HTR-8/SVneo (cell line): ENCODE data around the gene LYPD6B.

Experiments used
- DNase-seq: peaks from one replicate; pipeline ENCODE4 v3.0.0; 2011; ENCODE audit warnings: low spot score, mixed read lengths; ENCODE audit not compliant: insufficient read length
- FAIRE-seq: peaks from 2 replicates; lab custom pipeline; 2011; peaks lifted over from hg19 to GRCh38; lab: Jason Lieb, UNC

Gene LYPD6B

GRCh38 chr2:149101818-149102217, 63.3 kb downstream of the LYPD6B start:
- DNase-seq: no peak

GRCh38 chr2:149103081-149103620, 64.7 kb downstream of the LYPD6B start:
- DNase-seq: no peak
- FAIRE-seq: no peak

More at GRCh38 chr2:149101818-149102217, 63.3 kb downstream of the LYPD6B start:
- FAIRE-seq: no peak

- FAIRE-seq (no peak), DNase-seq (no peak)
Observed at GRCh38 chr2:149104221-149104620, 65.7 kb downstream of the LYPD6B start.

GRCh38 chr2:149112068-149112467, 73.6 kb downstream of the LYPD6B start:
- FAIRE-seq (no peak), DNase-seq (no peak)

GRCh38 chr2:149112713-149113112, 74.2 kb downstream of the LYPD6B start:
- DNase-seq: no peak
- FAIRE-seq: no peak

- DNase-seq (no peak), FAIRE-seq (no peak)
Observed at GRCh38 chr2:149115781-149116180, 77.3 kb downstream of the LYPD6B start.

- DNase-seq (no peak), FAIRE-seq (no peak)
Observed at GRCh38 chr2:149119368-149119767, 80.9 kb downstream of the LYPD6B start.

GRCh38 chr2:149122516-149122915, 84.0 kb downstream of the LYPD6B start:
- no peak for FAIRE-seq
- no peak for DNase-seq

- FAIRE-seq (no peak), DNase-seq (no peak)
Observed at GRCh38 chr2:149125031-149125725, 86.7 kb downstream of the LYPD6B start.

- no peak for DNase-seq
- FAIRE-seq: no peak
Observed at GRCh38 chr2:149129433-149129832, 90.9 kb downstream of the LYPD6B start.

GRCh38 chr2:149132339-149132738, 93.8 kb downstream of the LYPD6B start:
- DNase-seq: no peak
- no peak for FAIRE-seq

GRCh38 chr2:149132901-149133300, 94.4 kb downstream of the LYPD6B start:
- no peak for FAIRE-seq
- no peak for DNase-seq

GRCh38 chr2:149134335-149134923, 95.9 kb downstream of the LYPD6B start:
- FAIRE-seq: no peak

GRCh38 chr2:149136111-149136510, 97.6 kb downstream of the LYPD6B start:
- DNase-seq: no peak
- FAIRE-seq: no peak

More at GRCh38 chr2:149134335-149134923, 95.9 kb downstream of the LYPD6B start:
- DNase-seq: no peak

GRCh38 chr2:149141046-149141445, 102.5 kb downstream of the LYPD6B start:
- DNase-seq (no peak), FAIRE-seq (no peak)

- FAIRE-seq (no peak), DNase-seq (no peak)
Observed at GRCh38 chr2:149143734-149144133, 105.2 kb downstream of the LYPD6B start.

- DNase-seq (no peak), FAIRE-seq (no peak)
Observed at GRCh38 chr2:149145314-149146295, 107.1 kb downstream of the LYPD6B start.

- FAIRE-seq (no peak), DNase-seq (no peak)
Observed at GRCh38 chr2:149146876-149147275, 108.4 kb downstream of the LYPD6B start.

GRCh38 chr2:149148194-149149006, 109.9 kb downstream of the LYPD6B start:
- no peak for FAIRE-seq

GRCh38 chr2:149149007-149149297, 110.5 kb downstream of the LYPD6B start:
- DNase-seq: no peak
- no peak for FAIRE-seq

More at GRCh38 chr2:149148194-149149006, 109.9 kb downstream of the LYPD6B start:
- no peak for DNase-seq
